Karpas-422 (cell line): ENCODE measurements around the gene ENOX1. TPM values are rescaled to one million over a fixed set of nuclear protein-coding genes. Genes with fewer than 3 reads are reported as not detected.

Source experiments
- DNase-seq: peaks from one replicate; pipeline ENCODE4 v3.0.0-alpha.2; 2015
- H2AFZ ChIP-seq: fragments of 200-600 bp; sonication (generic); 2 replicates; pipeline ENCODE4 v1.6.1; 2014; ENCODE audit warnings: antibody characterized with exemption, low read length, mixed read lengths
- H3K27ac ChIP-seq: fragments of 200-600 bp; sonication (generic); 2 replicates; pipeline ENCODE4 v1.5.1; 2014; ENCODE audit warnings: mild to moderate bottlenecking, low read length, moderate library complexity
- H3K27me3 ChIP-seq: fragments of 200-600 bp; sonication (generic); 2 replicates; pipeline ENCODE4 v1.6.1; 2014; ENCODE audit warnings: low read length, mixed read lengths
- H3K36me3 ChIP-seq: fragments of 200-600 bp; sonication (generic); 2 replicates; pipeline ENCODE4 v1.6.1; 2014; ENCODE audit warnings: low read length, mixed read lengths; ENCODE audit not compliant: insufficient read depth
- H3K4me1 ChIP-seq: fragments of 200-600 bp; sonication (generic); 2 replicates; pipeline ENCODE4 v1.6.1; 2014; ENCODE audit warnings: mild to moderate bottlenecking, low read length, mixed read lengths
- H3K4me2 ChIP-seq: fragments of 200-600 bp; sonication (generic); 2 replicates; pipeline ENCODE4 v1.6.1; 2014; ENCODE audit warnings: low read length, low read depth, mild to moderate bottlenecking; ENCODE audit not compliant: poor library complexity, severe bottlenecking
- H3K4me3 ChIP-seq: fragments of 200-600 bp; sonication (generic); 2 replicates; pipeline ENCODE4 v1.5.1; 2014; ENCODE audit warnings: mild to moderate bottlenecking, antibody characterized with exemption, low read length, mixed read lengths
- H3K79me2 ChIP-seq: fragments of 200-600 bp; sonication (generic); 2 replicates; pipeline ENCODE4 v1.6.1; 2014; ENCODE audit warnings: mild to moderate bottlenecking, low read length, mixed read lengths
- H3K9ac ChIP-seq: fragments of 200-600 bp; sonication (generic); 2 replicates; pipeline ENCODE4 v1.6.0; 2014; ENCODE audit warnings: low read length
- H3K9me2 ChIP-seq: fragments of 200-600 bp; sonication (generic), shearing (Covaris generic); replicated peaks from 2 replicates; pipeline ENCODE4 v1.6.0; 2014; ENCODE audit warnings: mild to moderate bottlenecking, low read length, moderate library complexity; ENCODE audit not compliant: insufficient read depth
- H3K9me3 ChIP-seq: fragments of 300-700, 200-600 bp; sonication (generic); 2 replicates; pipeline ENCODE4 v1.6.1; 2014; ENCODE audit warnings: low read length, mixed read lengths
- H4K20me1 ChIP-seq: fragments of 200-600 bp; sonication (generic); 2 replicates; pipeline ENCODE4 v1.6.1; 2014; ENCODE audit warnings: mild to moderate bottlenecking, antibody characterized with exemption, low read length, low read depth; ENCODE audit not compliant: insufficient read depth
- total RNA-seq: library from RNA; depleted of rRNA; stranded (reverse); fragments of >200 nt; shearing (Covaris generic); gene quantifications from 2 replicates; pipeline ENCODE4 v1.2.3, GENCODE V29; 2014; ENCODE audit warnings: low replicate concordance

Gene ENOX1
- total RNA-seq, 1 experiment from 2014 or later = not detected

GRCh38 chr13:43220873-43221595, 565.7 kb downstream of the ENOX1 start:
- no peaks in the 10 kb centered on the region for H3K79me2 ChIP-seq
- no peaks in the 10 kb centered on the region for H4K20me1 ChIP-seq
- H3K27ac ChIP-seq = no peak overlapping the region
- H3K9me3 ChIP-seq = no peaks in the 10 kb centered on the region
- H3K4me2 ChIP-seq = no peak overlapping the region
- no peaks in the 10 kb centered on the region for H3K9me2 ChIP-seq
- H3K4me3 ChIP-seq = no peak overlapping the region
- no peak for DNase-seq
- no peak overlapping the region for H2AFZ ChIP-seq
- no peak overlapping the region for H3K9ac ChIP-seq
- H3K36me3 ChIP-seq = no peaks in the 10 kb centered on the region
- no peaks in the 10 kb centered on the region for H3K4me1 ChIP-seq
- no peaks in the 10 kb centered on the region for H3K27me3 ChIP-seq

GRCh38 chr13:43214124-43214523, 572.6 kb downstream of the ENOX1 start:
- Histone ChIP-seq H3K9me2 (no peaks in the 10 kb centered on the region), H3K9me3 (no peaks in the 10 kb centered on the region), H3K4me2 (no peak overlapping the region), H3K4me3 (no peak overlapping the region), H3K27ac (no peak overlapping the region), H3K36me3 (no peaks in the 10 kb centered on the region), H3K9ac (no peak overlapping the region), H3K4me1 (no peaks in the 10 kb centered on the region), H4K20me1 (no peaks in the 10 kb centered on the region), H3K27me3 (no peaks in the 10 kb centered on the region), H2AFZ (no peak overlapping the region), H3K79me2 (no peaks in the 10 kb centered on the region)
- no peak for DNase-seq

- no peak for DNase-seq
- H3K9me3 ChIP-seq = no peaks in the 10 kb centered on the region
- H3K27me3 ChIP-seq = no peaks in the 10 kb centered on the region
- no peak overlapping the region for H3K4me2 ChIP-seq
- H3K27ac ChIP-seq = no peak overlapping the region
- H3K36me3 ChIP-seq = no peaks in the 10 kb centered on the region
- H2AFZ ChIP-seq = no peak overlapping the region
- H4K20me1 ChIP-seq = no peaks in the 10 kb centered on the region
- H3K4me1 ChIP-seq = no peaks in the 10 kb centered on the region
- H3K9ac ChIP-seq = no peak overlapping the region
- H3K79me2 ChIP-seq = no peaks in the 10 kb centered on the region
- no peak overlapping the region for H3K4me3 ChIP-seq
- H3K9me2 ChIP-seq = no peaks in the 10 kb centered on the region
Measured at GRCh38 chr13:43206838-43207237, 579.9 kb downstream of the ENOX1 start.

- no peak overlapping the region for H3K4me3 ChIP-seq
- no peaks in the 10 kb centered on the region for H3K36me3 ChIP-seq
- H3K27ac ChIP-seq = no peak overlapping the region
- DNase-seq = no peak
- no peaks in the 10 kb centered on the region for H3K27me3 ChIP-seq
- no peaks in the 10 kb centered on the region for H3K79me2 ChIP-seq
- H3K9ac ChIP-seq = no peak overlapping the region
- H4K20me1 ChIP-seq = no peaks in the 10 kb centered on the region
- no peaks in the 10 kb centered on the region for H3K4me1 ChIP-seq
- no peaks in the 10 kb centered on the region for H3K9me2 ChIP-seq
- no peaks in the 10 kb centered on the region for H3K9me3 ChIP-seq
- H2AFZ ChIP-seq = no peak overlapping the region
- H3K4me2 ChIP-seq = no peak overlapping the region
Measured at GRCh38 chr13:43205416-43205815, 581.4 kb downstream of the ENOX1 start.

- H3K9me3 ChIP-seq = no peaks in the 10 kb centered on the region
- no peak overlapping the region for H3K4me3 ChIP-seq
- H3K4me2 ChIP-seq = no peak overlapping the region
- no peak overlapping the region for H3K9ac ChIP-seq
- H3K27me3 ChIP-seq = no peaks in the 10 kb centered on the region
- H3K79me2 ChIP-seq = no peaks in the 10 kb centered on the region
- no peaks in the 10 kb centered on the region for H4K20me1 ChIP-seq
- no peak overlapping the region for H2AFZ ChIP-seq
- no peaks in the 10 kb centered on the region for H3K4me1 ChIP-seq
- no peak for DNase-seq
- H3K9me2 ChIP-seq = no peaks in the 10 kb centered on the region
- no peaks in the 10 kb centered on the region for H3K36me3 ChIP-seq
- no peak overlapping the region for H3K27ac ChIP-seq
Measured at GRCh38 chr13:43204591-43204990, 582.2 kb downstream of the ENOX1 start.

- H4K20me1 ChIP-seq = no peaks in the 10 kb centered on the region
- H3K4me3 ChIP-seq = no peak overlapping the region
- no peaks in the 10 kb centered on the region for H3K27me3 ChIP-seq
- no peaks in the 10 kb centered on the region for H3K79me2 ChIP-seq
- no peak for DNase-seq
- H3K36me3 ChIP-seq = no peaks in the 10 kb centered on the region
- H2AFZ ChIP-seq = no peak overlapping the region
- H3K4me1 ChIP-seq = no peaks in the 10 kb centered on the region
- H3K9me2 ChIP-seq = no peaks in the 10 kb centered on the region
- H3K9ac ChIP-seq = no peak overlapping the region
- no peak overlapping the region for H3K4me2 ChIP-seq
- H3K27ac ChIP-seq = no peak overlapping the region
- H3K9me3 ChIP-seq = no peaks in the 10 kb centered on the region
Measured at GRCh38 chr13:43203781-43204180, 583.0 kb downstream of the ENOX1 start.

- Histone ChIP-seq H3K36me3 (no peaks in the 10 kb centered on the region), H3K9me2 (no peaks in the 10 kb centered on the region), H3K27ac (no peak overlapping the region), H3K4me3 (no peak overlapping the region), H3K9me3 (no peaks in the 10 kb centered on the region), H3K79me2 (no peaks in the 10 kb centered on the region), H3K27me3 (no peaks in the 10 kb centered on the region), H3K4me2 (no peak overlapping the region), H3K9ac (no peak overlapping the region), H3K4me1 (no peaks in the 10 kb centered on the region), H4K20me1 (no peaks in the 10 kb centered on the region), H2AFZ (no peak overlapping the region)
- DNase-seq = no peak
Measured at GRCh38 chr13:43200736-43201135, 586.0 kb downstream of the ENOX1 start.

GRCh38 chr13:43200307-43200706, 586.5 kb downstream of the ENOX1 start:
- H3K4me2 ChIP-seq = no peak overlapping the region
- no peaks in the 10 kb centered on the region for H3K79me2 ChIP-seq
- DNase-seq = no peak
- H3K9me2 ChIP-seq = no peaks in the 10 kb centered on the region
- H3K9ac ChIP-seq = no peak overlapping the region
- H3K4me3 ChIP-seq = no peak overlapping the region
- H3K4me1 ChIP-seq = no peaks in the 10 kb centered on the region
- H3K27ac ChIP-seq = no peak overlapping the region
- no peaks in the 10 kb centered on the region for H3K9me3 ChIP-seq
- no peak overlapping the region for H2AFZ ChIP-seq
- H3K27me3 ChIP-seq = no peaks in the 10 kb centered on the region
- H4K20me1 ChIP-seq = no peaks in the 10 kb centered on the region
- H3K36me3 ChIP-seq = no peaks in the 10 kb centered on the region
